GM12864 (cell line): ENCODE measurements around the gene OGFR.
"Not testable (repeated sequence)": the region's sequence is repeated elsewhere in the genome, so short reads cannot be mapped to it uniquely, and the experiment has no call there.

ENCODE experiments used
- DNase-seq: peaks from one replicate; pipeline ENCODE4 v3.0.0-alpha.2; 2011; ENCODE audit warnings: low read depth
- H3K4me3 ChIP-seq: 2 replicates; pipeline ENCODE4 v1.5.1; 2011; ENCODE audit warnings: mild to moderate bottlenecking, low read depth, low read length, control low read depth
- TF ChIP-seq, protein P1 (sequence below): IDR thresholded peaks from 2 replicates; pipeline ENCODE4 v1.5.1; 2011; ENCODE audit warnings: low read depth, mild to moderate bottlenecking, moderate library complexity, low read length, control low read depth, inconsistent platforms; ENCODE audit errors: missing control alignments

Gene OGFR

DNA sequence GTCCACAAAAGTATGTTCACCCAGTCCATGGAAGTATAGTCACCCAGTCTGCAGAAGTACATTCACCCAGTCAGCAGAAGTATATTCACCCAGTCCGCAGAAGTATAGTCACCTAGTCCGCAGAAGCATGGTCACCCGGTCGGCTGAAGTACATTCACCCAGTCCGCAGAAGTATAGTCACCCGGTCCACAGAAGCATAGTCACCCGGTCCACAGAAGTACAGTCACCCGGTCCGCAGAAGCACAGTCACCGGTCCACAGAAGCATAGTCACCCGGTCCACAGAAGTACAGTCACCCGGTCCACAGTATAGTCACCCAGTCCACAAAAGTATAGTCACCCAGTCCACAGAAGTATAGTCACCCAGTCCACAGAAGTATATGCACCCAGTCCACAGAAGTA is 48.2 kb downstream of the OGFR start:
- DNase-seq, result no peak
- no peak overlapping the region for H3K4me3 ChIP-seq
- TF ChIP-seq, protein P1, sequence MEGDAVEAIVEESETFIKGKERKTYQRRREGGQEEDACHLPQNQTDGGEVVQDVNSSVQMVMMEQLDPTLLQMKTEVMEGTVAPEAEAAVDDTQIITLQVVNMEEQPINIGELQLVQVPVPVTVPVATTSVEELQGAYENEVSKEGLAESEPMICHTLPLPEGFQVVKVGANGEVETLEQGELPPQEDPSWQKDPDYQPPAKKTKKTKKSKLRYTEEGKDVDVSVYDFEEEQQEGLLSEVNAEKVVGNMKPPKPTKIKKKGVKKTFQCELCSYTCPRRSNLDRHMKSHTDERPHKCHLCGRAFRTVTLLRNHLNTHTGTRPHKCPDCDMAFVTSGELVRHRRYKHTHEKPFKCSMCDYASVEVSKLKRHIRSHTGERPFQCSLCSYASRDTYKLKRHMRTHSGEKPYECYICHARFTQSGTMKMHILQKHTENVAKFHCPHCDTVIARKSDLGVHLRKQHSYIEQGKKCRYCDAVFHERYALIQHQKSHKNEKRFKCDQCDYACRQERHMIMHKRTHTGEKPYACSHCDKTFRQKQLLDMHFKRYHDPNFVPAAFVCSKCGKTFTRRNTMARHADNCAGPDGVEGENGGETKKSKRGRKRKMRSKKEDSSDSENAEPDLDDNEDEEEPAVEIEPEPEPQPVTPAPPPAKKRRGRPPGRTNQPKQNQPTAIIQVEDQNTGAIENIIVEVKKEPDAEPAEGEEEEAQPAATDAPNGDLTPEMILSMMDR, result no peak

DNA sequence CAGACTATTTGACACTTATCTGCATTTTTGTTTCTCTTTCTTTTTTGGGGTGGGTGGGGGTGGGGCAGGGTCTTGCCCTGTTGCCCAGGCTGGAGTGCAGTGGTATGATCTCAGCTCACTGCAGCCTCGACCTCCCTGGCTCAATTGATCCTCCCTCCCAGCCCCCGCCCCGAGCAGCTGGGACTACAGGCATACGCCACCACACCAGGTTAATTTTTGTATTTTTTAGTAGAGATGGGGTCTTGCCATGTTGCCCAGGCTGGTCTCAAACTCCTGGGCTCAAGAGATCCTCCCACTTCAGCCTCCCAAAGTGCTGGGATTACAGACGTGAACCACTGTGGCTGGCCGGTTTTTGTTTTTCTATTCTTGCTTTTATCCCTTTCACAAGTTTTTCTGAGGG is 48.7 kb downstream of the OGFR start:
- not testable (repeated sequence) for H3K4me3 ChIP-seq, DNase-seq

DNA sequence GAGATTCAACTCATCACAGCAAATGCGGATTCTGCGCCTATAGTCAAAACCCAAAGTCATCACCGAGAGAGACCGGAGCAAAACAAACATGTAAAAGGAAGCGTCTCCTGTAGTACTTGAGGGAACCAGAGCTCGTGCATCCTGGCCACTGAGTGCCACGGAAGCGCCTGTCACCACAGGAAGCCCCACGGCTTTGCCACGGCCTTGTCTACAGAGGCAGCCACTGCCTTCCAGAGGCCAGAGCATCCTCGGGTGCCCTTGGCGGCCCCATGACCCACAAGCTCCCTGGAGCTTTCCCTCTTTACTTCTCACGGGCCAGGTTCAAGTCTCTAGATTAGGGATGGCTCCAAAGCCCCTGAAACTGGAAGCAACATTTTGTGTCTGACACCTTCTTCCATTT is 49.5 kb downstream of the OGFR start:
- TF ChIP-seq, protein P1, result no peak
- DNase-seq, result no peak
- H3K4me3 ChIP-seq, result no peak overlapping the region

DNA sequence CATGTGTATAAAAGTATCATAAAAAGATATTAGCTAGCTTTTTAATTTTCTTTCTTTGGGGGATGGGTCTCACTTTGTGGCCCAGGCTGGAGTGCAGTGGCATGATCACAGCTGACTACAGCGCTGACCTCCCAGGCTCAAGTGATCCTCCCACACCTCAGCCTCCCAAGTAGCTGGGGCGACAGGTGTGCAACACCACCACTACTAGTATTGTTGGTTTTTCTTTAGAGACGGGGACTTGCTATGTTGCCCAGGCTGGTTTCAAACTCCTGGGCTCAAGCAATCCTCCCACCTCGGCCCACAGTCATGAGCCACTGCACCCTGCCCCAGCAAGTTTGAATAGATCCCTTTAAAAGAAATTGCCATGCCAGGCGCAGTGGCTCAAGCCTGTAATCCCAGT is 50.5 kb downstream of the OGFR start:
- no peak for DNase-seq
- H3K4me3 ChIP-seq, result no peak overlapping the region
- TF ChIP-seq, protein P1, result no peak

DNA sequence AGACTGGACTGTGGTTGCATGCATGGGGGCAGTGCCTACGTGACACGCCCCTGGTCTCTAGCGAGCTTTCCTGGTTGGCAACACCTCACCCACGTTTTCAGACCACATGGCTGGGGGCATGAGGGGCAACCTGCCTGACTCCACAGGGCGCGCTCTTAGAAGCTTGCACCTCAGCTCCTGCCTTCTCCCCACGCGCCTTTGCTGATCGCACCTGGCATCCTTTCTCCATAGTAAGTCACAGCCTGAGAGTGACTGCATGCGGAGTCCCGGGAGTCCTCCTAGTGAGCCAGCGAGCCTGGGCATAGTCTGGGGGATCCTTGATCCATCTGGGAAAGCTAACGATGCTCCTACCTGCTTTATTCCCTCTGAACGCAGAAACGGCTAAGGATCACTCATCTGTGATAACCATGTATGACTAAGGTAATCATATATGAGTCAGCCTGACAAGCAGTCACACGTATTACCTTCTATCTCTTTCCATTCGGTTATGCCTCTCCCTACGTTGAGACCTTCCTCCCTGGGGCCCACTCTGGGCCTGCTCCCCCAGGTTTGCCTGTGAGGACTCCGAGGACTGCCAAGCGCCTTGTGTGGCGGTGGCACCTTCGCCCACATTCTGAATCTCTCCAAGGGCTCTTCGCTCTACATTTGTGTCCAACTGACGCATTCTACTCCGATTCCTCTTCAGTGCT is 52.4 kb downstream of the OGFR start:
- no peak overlapping the region for H3K4me3 ChIP-seq
- no peak for DNase-seq
- TF ChIP-seq, protein P1, result no peak

DNA sequence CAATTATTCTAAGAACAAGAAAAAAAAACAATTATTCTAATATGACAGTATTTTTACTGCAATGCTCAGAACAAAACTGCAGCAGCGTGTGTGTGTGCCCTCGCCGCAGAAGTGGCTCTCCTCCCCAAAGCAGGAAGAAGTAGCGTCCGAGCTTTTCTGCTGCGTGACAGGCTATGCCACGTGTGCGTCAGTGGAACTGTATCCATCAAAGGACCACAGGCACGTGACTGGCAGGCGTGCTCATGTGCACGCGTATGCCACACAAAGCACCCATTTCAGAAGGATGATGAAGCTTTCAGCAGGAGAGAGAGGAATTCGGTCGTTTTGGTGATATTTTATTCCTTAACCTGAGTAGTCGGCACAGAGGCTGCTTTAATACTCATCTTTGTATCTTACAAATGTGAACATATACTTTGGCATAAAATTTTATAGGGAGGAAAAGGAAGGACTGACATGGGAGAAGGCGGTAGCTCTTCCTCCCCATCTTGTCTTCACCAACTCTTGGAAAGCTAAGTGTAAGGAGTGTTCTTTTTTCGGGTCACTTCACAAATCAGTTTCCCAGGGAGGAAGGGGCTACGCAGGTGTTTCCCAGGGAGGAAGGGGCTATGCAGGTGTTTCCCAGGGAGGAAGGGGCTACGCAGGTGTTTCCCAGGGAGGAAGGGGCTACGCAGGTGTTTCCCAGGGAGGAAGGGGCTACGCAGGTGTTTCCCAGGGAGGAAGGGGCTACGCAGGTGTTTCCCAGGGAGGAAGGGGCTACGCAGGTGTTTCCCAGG is 53.6 kb downstream of the OGFR start:
- TF ChIP-seq, protein P1, result no peak
- H3K4me3 ChIP-seq, result no peak overlapping the region

DNA sequence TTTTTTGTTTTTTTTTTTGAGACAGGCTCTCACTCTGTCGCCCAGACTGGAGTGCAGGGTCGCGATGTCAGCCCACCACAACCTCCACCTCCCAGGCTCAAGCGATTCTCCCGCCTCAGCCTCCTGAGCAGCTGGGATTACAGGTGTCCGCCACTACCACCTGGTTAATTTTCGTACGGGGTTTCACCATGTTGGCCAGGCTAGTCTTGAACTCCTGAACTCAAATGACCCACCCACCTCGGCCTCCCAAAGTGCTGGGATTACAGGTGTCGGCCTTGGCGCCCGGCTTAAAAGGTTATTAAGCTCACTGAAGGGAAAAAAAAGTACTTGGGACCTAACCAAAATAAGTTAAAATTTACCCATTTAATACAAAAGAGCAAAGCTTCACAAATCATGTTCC is 55.1 kb downstream of the OGFR start:
- TF ChIP-seq, protein P1, result no peak
- no peak for DNase-seq
- H3K4me3 ChIP-seq, result no peak overlapping the region

More for the DNA sequence above, 53.6 kb downstream of the OGFR start:
- DNase-seq, result no peak
